ENCODE data around the gene RPP38.

DNA sequence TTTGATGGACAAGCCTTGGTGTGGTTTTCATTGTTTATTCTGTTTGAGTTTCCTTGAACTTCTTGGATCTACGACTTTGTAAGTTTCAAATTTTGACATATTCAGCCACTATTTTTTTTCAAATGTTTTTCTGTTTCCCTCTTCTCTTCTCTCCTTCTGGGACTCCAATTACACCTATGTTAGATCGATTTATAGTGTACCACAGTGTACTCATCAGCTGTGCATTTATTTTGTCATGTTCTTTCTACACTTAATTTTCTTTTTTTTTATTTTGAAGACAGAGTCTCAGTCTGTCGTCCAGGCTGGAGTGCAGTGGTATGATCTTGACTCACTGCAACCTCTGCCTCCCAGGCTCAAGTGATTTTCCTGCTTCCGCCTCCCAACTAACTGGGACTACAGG, 37.2 kb upstream of the RPP38 start:
- TF ChIP-seq, protein P1, sequence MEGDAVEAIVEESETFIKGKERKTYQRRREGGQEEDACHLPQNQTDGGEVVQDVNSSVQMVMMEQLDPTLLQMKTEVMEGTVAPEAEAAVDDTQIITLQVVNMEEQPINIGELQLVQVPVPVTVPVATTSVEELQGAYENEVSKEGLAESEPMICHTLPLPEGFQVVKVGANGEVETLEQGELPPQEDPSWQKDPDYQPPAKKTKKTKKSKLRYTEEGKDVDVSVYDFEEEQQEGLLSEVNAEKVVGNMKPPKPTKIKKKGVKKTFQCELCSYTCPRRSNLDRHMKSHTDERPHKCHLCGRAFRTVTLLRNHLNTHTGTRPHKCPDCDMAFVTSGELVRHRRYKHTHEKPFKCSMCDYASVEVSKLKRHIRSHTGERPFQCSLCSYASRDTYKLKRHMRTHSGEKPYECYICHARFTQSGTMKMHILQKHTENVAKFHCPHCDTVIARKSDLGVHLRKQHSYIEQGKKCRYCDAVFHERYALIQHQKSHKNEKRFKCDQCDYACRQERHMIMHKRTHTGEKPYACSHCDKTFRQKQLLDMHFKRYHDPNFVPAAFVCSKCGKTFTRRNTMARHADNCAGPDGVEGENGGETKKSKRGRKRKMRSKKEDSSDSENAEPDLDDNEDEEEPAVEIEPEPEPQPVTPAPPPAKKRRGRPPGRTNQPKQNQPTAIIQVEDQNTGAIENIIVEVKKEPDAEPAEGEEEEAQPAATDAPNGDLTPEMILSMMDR (conservative IDR thresholded peaks at IDR 0.05 in 1 of 2, IDR thresholded peaks at IDR 0.05 in 1 of 2; ENCODE audit: low read depth in 1 of 2, low read length in 2 of 2): no peak
- TF ChIP-seq EZH2 (IDR thresholded peaks at IDR 0.05; ENCODE audit: low read length, missing control alignments): no peak
